Activated B cell treated with CpG ODN at 0.5 μM for 24 hours (primary cell): ENCODE measurements around the gene VPS35L. TPM values are rescaled to one million over a fixed set of nuclear protein-coding genes. Genes with fewer than 3 reads are reported as not detected.

Experiments used
- ATAC-seq: fragments of 200-7000 bp; cut with Tn5 transposase; one replicate; pipeline ENCODE4 v1.10.0; 2021; ENCODE audit warnings: low read depth, mild to moderate bottlenecking, moderate library complexity
- CTCF ChIA-PET: fragments of 350-600 bp; sonication (Branson Sonifier 250); formaldehyde crosslinking; loops from one replicate; lab custom pipeline; 2021; ENCODE audit warnings: antibody characterized with exemption; lab: Charles Lee
- POLR2A ChIA-PET: fragments of 350-600 bp; sonication (Branson Sonifier 250); formaldehyde crosslinking; loops from one replicate; lab custom pipeline; 2021; ENCODE audit warnings: antibody characterized with exemption; lab: Charles Lee
- DNase-seq: peaks from one replicate; pipeline ENCODE4 v3.0.0; 2022
- H3K27ac Mint-ChIP-seq: one replicate; pipeline ENCODE4 v1.8.0; 2020; ENCODE audit warnings: mixed read lengths
- H3K27me3 Mint-ChIP-seq: one replicate; pipeline ENCODE4 v1.8.0; 2021; ENCODE audit warnings: mixed read lengths
- H3K36me3 Mint-ChIP-seq: one replicate; pipeline ENCODE4 v1.8.0; 2021; ENCODE audit warnings: low read depth, mixed read lengths
- H3K4me1 Mint-ChIP-seq: one replicate; pipeline ENCODE4 v1.8.0; 2021; ENCODE audit warnings: mixed read lengths
- H3K4me3 Mint-ChIP-seq: one replicate; pipeline ENCODE4 v1.8.0; 2020; ENCODE audit warnings: mild to moderate bottlenecking, mixed read lengths
- H3K9me3 Mint-ChIP-seq: one replicate; pipeline ENCODE4 v1.8.0; 2020; ENCODE audit warnings: mixed read lengths
- CTCF ChIP-seq: fragments of 200-600 bp; IDR thresholded peaks from one replicate; pipeline ENCODE4 v1.8.0; 2022; ENCODE audit warnings: antibody characterized with exemption, mild to moderate bottlenecking
- intact Hi-C: fragments of 100-400 bp; cut with micrococcal nuclease; formaldehyde crosslinking; loops from one replicate; pipeline ENCODE4 v1.15.1; 2024
- total RNA-seq: library from RNA; stranded (reverse); gene quantifications from 2 replicates; pipeline ENCODE4 v1.2.3, GENCODE V29; 2022

Gene VPS35L
- total RNA-seq, 1 donor from 2014 or later: 66.0 TPM

DNA sequence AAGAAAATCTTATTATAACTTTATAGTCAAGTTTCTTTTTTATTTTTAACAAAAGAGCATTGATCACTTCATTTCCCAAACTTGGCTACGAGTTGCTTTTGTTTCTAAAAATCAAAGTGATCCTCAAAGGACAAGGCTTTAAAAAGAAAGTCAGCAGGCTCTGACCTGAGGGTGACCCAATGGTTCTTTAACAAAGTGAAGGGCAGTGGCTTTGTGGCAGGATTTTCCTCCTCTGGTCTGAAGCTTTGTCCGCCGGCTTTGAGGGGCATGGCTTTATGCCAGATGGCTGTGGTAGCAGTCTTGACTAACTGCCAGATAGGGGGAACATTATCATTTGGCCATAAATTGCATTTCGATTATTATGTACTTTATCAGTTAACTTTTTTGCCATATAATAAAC is 191.1 kb downstream of the VPS35L start:
- Mint-ChIP-seq H3K9me3 (no peaks in the 10 kb centered on the region), H3K36me3 (no peaks in the 10 kb centered on the region), H3K27ac (no peak overlapping the region), H3K27me3 (no peaks in the 10 kb centered on the region), H3K4me1 (no peaks in the 10 kb centered on the region), H3K4me3 (no peak overlapping the region)
- ChIA-PET CTCF (no interaction called here), POLR2A (no interaction called here)
- intact Hi-C loops: no loop called here
- no peak for TF ChIP-seq CTCF
- ATAC-seq (no peak), DNase-seq (no peak)

DNA sequence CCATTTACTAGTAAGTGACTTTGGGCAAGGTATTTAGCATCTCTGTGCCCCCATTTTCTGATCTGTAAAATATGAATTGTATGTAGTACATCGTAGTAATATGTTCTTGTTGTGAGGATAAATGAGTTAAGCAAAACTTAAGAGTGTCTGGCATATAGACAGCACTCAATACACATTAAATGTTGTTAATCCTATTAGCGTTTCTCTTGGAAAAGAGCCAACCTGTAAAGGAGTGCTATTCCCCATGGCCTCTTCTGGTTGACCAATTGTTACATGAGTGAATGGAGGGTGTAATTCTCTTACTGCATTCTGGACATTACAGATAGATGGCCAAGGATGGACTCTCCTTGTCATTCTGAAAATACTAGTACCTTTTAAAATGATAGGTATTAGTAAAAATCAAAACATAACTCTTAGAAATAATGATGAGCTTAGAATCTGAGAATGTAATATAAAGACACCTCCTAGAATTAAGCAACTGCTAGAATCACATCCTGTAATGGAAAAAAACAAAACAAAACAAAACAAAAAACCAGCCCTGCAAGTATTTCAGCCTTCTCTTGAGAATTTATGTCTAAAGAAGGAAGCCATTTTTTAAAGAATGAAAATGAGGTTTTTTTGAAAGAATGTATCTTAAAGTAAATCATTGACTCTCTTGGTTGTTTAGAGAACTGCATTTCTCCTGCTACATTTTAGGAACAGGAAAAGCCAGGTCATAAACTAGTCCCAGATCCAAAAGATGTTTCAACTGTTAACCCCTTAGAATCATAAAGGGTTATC is 193.1 kb downstream of the VPS35L start:
- Mint-ChIP-seq H3K27me3 (no peaks in the 10 kb centered on the region), H3K36me3 (no peaks in the 10 kb centered on the region), H3K4me3 (no peak overlapping the region), H3K27ac (no peak overlapping the region), H3K9me3 (no peaks in the 10 kb centered on the region), H3K4me1 (no peaks in the 10 kb centered on the region)
- DNase-seq (no peak), ATAC-seq (no peak)
- ChIA-PET CTCF (no interaction called here), POLR2A (no interaction called here)
- TF ChIP-seq CTCF: no peak
- intact Hi-C loops: no loop called here

DNA sequence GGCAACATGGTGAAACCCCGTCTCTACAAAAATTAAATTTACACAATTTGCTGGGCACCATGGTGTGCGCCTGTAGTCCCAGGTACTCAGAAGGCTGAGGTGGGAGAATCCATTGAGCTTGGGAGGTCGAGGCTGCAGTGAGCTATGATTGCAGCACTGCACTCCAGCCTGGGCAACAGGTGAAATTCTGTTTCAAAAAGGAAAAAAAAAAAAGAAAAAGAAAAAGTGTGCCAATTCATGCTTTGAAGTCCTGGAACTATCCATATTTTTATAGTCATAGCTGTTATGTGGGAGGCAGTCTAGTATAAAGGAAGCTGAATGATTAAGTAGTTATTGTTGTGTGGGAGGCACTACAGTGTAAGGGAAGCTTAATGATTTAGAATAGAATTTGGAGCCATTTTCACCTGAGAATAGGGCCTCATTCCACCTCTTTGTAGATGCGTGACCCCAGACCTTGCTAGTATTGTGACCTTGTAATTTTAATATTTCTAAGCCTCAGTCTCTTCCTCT is 194.1 kb downstream of the VPS35L start:
- no peaks in the 10 kb centered on the region for H3K36me3 Mint-ChIP-seq
- H3K4me3 Mint-ChIP-seq: no peak overlapping the region
- no peaks in the 10 kb centered on the region for H3K4me1 Mint-ChIP-seq
- no peak for ATAC-seq
- TF ChIP-seq CTCF: no peak
- H3K27ac Mint-ChIP-seq: no peak overlapping the region
- no peaks in the 10 kb centered on the region for H3K9me3 Mint-ChIP-seq
- intact Hi-C loops: no loop called here
- ChIA-PET CTCF (no interaction called here), POLR2A (no interaction called here)
- H3K27me3 Mint-ChIP-seq: no peaks in the 10 kb centered on the region
- DNase-seq: no peak

Other genes starting within 250 kb of the VPS35L start
- 0.07 TPM in 1 of 2 replicates, not detected in the other for gene TMC5, start 137.8 kb upstream of the VPS35L start, total RNA-seq
- 17.0 and 18.3 TPM in 2 replicates for gene GDE1, start 33.6 kb upstream of the VPS35L start, total RNA-seq
- 11.3 and 12.7 TPM in 2 replicates for gene CCP110, start 31.8 kb upstream of the VPS35L start, total RNA-seq
- 19.0 and 20.5 TPM in 2 replicates for gene KNOP1, start 162.5 kb downstream of the VPS35L start, total RNA-seq
- 3.2 and 3.8 TPM in 2 replicates for gene IQCK, start 162.6 kb downstream of the VPS35L start, total RNA-seq